Panc1 (cell line): ENCODE results near the gene LRMDA. TPM values are rescaled to one million over a fixed set of nuclear protein-coding genes. Genes with fewer than 3 reads are reported as not detected.
"Not testable (repeated sequence)": the region's sequence is repeated elsewhere in the genome, so short reads cannot be mapped to it uniquely, and the experiment has no call there.

Source experiments
- ATAC-seq: fragments of 200-7000 bp; cut with Tn5 transposase; 2 replicates; pipeline ENCODE4 v1.9.1; 2020; ENCODE audit warnings: mild to moderate bottlenecking, moderate library complexity
- BruUV-seq: library from RNA; stranded (reverse); fragments of 400-500 nt; replicated peaks from 2 replicates; lab custom pipeline; 2021; lab: Mats Ljungman, UMichigan
- CTCF ChIA-PET: fragments of 300-600 bp; sonication (Branson Sonifier 250); formaldehyde crosslinking; loops from one replicate; lab custom pipeline; 2022; ENCODE audit warnings: antibody characterized with exemption; lab: Charles Lee
- POLR2A ChIA-PET: fragments of 300-600 bp; sonication (Branson Sonifier 250); formaldehyde crosslinking; loops from one replicate; lab custom pipeline; 2022; ENCODE audit warnings: antibody characterized with exemption; lab: Charles Lee
- DNase-seq: peaks from one replicate; pipeline ENCODE4 v3.0.0-alpha.2; 2010; ENCODE audit warnings: low read depth, low spot score
- H3K27ac ChIP-seq: 2 replicates; pipeline ENCODE4 v1.5.1; 2011; ENCODE audit warnings: mild to moderate bottlenecking, low read length, inconsistent platforms
- H3K27me3 ChIP-seq: fragments of 200-500 bp; sonication (Bioruptor generic); 2 replicates; pipeline ENCODE4 v1.6.0; 2014; ENCODE audit warnings: low read length, inconsistent platforms; ENCODE audit not compliant: control insufficient read depth, insufficient read depth
- H3K36me3 ChIP-seq: fragments of 200-500 bp; sonication (Bioruptor generic); 2 replicates; pipeline ENCODE4 v1.5.1; 2014; ENCODE audit warnings: inconsistent platforms, mild to moderate bottlenecking, low read length, moderate library complexity; ENCODE audit not compliant: control insufficient read depth, insufficient read depth
- H3K4me1 ChIP-seq: 2 replicates; pipeline ENCODE4 v1.5.1; 2011; ENCODE audit warnings: inconsistent platforms, mild to moderate bottlenecking, low read length, moderate library complexity; ENCODE audit not compliant: control insufficient read depth, insufficient read depth
- H3K4me3 ChIP-seq, 2 experiments: 2 replicates each; pipeline ENCODE4 v1.5.1; 2011 to 2012; ENCODE audit warnings: low read depth in 2 of 2, low read length in 2 of 2, mild to moderate bottlenecking in 2 of 2, inconsistent platforms in 1 of 2, moderate library complexity in 1 of 2
- H3K9me3 ChIP-seq: fragments of 200-500 bp; sonication (Bioruptor generic); 2 replicates; pipeline ENCODE4 v1.5.1; 2014; ENCODE audit warnings: low read depth, mild to moderate bottlenecking, inconsistent platforms, low read length, moderate library complexity; ENCODE audit not compliant: control insufficient read depth, insufficient read depth
- CTCF ChIP-seq: fragments of 450-650 bp; IDR thresholded peaks from 2 replicates; pipeline ENCODE4 v1.5.1; 2017; ENCODE audit warnings: mild to moderate bottlenecking
- POLR2AphosphoS5 ChIP-seq: IDR thresholded peaks from 2 replicates; pipeline ENCODE4 v1.6.1; 2012; ENCODE audit warnings: mild to moderate bottlenecking, low read depth, low read length, moderate library complexity
- REST ChIP-seq, 2 experiments: IDR thresholded peaks; 2 replicates each; pipeline ENCODE4 v1.6.1; 2011 to 2012; ENCODE audit warnings: low read depth in 2 of 2, control low read depth in 1 of 2, low read length in 1 of 2, mild to moderate bottlenecking in 1 of 2, moderate library complexity in 1 of 2; ENCODE audit not compliant: insufficient read depth in 1 of 2
- SIN3A ChIP-seq: IDR thresholded peaks from 2 replicates; pipeline ENCODE4 v1.6.1; 2012; ENCODE audit warnings: low read depth, mild to moderate bottlenecking, low read length, moderate library complexity, borderline replicate concordance; ENCODE audit not compliant: insufficient read depth
- TCF7L2 ChIP-seq: IDR thresholded peaks from 2 replicates; pipeline ENCODE4 v1.6.1; 2011; ENCODE audit warnings: mild to moderate bottlenecking, low read depth, low read length, inconsistent platforms
- in situ Hi-C: cut with HindIII; loops from 2 replicates; pipeline ENCODE4 v1.10.0; 2016; ENCODE audit warnings: low sequenced_read_pairs, low pct_unique_long_range_greater_than_20kb
- intact Hi-C: fragments of 100-400 bp; cut with micrococcal nuclease; formaldehyde crosslinking; loops from one replicate; pipeline ENCODE4 v1.10.0; 2022; ENCODE audit not compliant: unreplicated experiment
- total RNA-seq: library from RNA; stranded (reverse); gene quantifications from one replicate; pipeline ENCODE4 v1.2.1, GENCODE V29; 2021; ENCODE audit not compliant: unreplicated experiment

Gene LRMDA
- total RNA-seq, 1 experiment from 2014 or later: 1.2 TPM

DNA sequence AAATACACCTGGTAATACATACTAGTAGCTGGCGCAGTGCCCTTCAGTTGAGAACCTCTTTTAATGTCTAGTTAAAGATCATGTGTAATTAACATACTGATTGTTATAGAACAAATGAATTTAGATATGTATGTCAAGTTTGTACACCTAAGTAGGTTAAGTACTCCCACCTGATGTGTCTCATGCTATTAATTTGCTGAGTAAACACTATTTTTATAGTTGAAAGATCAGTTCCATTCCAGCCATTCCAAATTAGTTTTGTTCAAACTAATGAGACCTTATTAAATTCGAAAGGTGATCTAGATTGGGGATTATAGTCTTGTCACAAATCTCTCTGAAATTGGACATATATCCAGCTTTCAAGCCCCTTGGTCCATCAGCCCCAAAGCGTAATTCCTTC lies 710.0 kb downstream of the LRMDA start:
- intact Hi-C loops: no loop called here
- in situ Hi-C loops: no loop called here
- TF ChIP-seq TCF7L2 (no peak), POLR2AphosphoS5 (no peak), REST (IDR thresholded peaks at IDR 0.05; ENCODE audit: insufficient read depth in 1 of 2, low read depth in 2 of 2, low read length in 1 of 2) (no peak), SIN3A (no peak), CTCF (no peak)
- BruUV-seq: no TSS peak
- no peaks in the 10 kb centered on the region for H3K9me3 ChIP-seq
- no peaks in the 10 kb centered on the region for H3K4me1 ChIP-seq
- ATAC-seq: no peak
- H3K36me3 ChIP-seq: no peaks in the 10 kb centered on the region
- no peak overlapping the region for H3K4me3 ChIP-seq
- no peak overlapping the region for H3K27ac ChIP-seq
- no peak for DNase-seq
- no peaks in the 10 kb centered on the region for H3K27me3 ChIP-seq
- ChIA-PET POLR2A (no interaction called here), CTCF (no interaction called here)

DNA sequence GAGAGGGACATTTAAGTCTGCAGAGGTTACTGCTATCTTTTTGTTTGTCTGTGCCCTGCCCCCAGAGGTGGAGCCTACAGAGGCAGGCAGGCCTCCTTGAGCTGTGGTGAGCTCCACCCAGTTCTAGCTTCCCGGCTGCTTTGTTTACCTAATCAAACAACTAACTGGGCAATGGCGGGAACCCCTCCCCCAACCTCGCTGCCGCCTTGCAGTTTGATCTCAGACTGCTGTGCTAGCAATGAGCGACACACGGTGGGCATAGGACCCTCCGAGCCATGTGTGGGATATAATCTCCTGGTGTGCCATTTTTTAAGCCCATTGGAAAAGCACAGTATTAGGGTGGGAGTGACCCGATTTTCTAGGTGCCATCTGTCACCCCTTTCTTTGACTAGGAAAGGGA lies 716.8 kb downstream of the LRMDA start:
- H3K4me3 ChIP-seq, H3K9me3 ChIP-seq, H3K36me3 ChIP-seq, H3K4me1 ChIP-seq, BruUV-seq, POLR2A ChIA-PET, CTCF ChIA-PET, H3K27me3 ChIP-seq, H3K27ac ChIP-seq, DNase-seq, ATAC-seq, in situ Hi-C loops, intact Hi-C loops: not testable (repeated sequence)

- CTCF ChIA-PET: no interaction called here
- TF ChIP-seq TCF7L2 (no peak), POLR2AphosphoS5 (no peak), REST (IDR thresholded peaks at IDR 0.05; ENCODE audit: insufficient read depth in 1 of 2, low read depth in 2 of 2, low read length in 1 of 2) (no peak), CTCF (no peak), SIN3A (no peak)
Measured at GRCh38 chr10:76149182-76149581, 717.8 kb downstream of the LRMDA start.

More at GRCh38 chr10:76149182-76149581, 717.8 kb downstream of the LRMDA start:
- ATAC-seq: no peak
- Histone ChIP-seq H3K36me3 (no peaks in the 10 kb centered on the region), H3K4me1 (no peaks in the 10 kb centered on the region), H3K4me3 (no peak overlapping the region), H3K27ac (no peak overlapping the region), H3K9me3 (no peaks in the 10 kb centered on the region), H3K27me3 (no peaks in the 10 kb centered on the region)
- in situ Hi-C loops: no loop called here
- BruUV-seq: no TSS peak
- intact Hi-C loops: no loop called here
- DNase-seq: no peak
- POLR2A ChIA-PET: no interaction called here
